Bronchial epithelial cell (primary cell): ENCODE results near the gene SHROOM3. TPM values are rescaled to one million over a fixed set of nuclear protein-coding genes. Genes with fewer than 3 reads are reported as not detected.

Experiments used
- DNase-seq: peaks from one replicate; pipeline ENCODE4 v3.0.0-alpha.2; 2010; ENCODE audit warnings: low read depth
- FAIRE-seq: peaks from 2 replicates; lab custom pipeline; 2011; peaks lifted over from hg19 to GRCh38; lab: Jason Lieb, UNC
- H3K27me3 ChIP-seq: 2 replicates; pipeline ENCODE4 v1.5.1; 2011; ENCODE audit warnings: low read length; ENCODE audit not compliant: control insufficient read depth, insufficient read depth
- H3K36me3 ChIP-seq: 2 replicates; pipeline ENCODE4 v1.5.1; 2011; ENCODE audit warnings: low read length; ENCODE audit not compliant: control insufficient read depth, insufficient read depth
- H3K4me3 ChIP-seq: 2 replicates; pipeline ENCODE4 v1.5.1; 2011; ENCODE audit warnings: mild to moderate bottlenecking, low read depth, low read length, control low read depth
- CTCF ChIP-seq: IDR thresholded peaks from 2 replicates; pipeline ENCODE4 v1.5.1; 2011; ENCODE audit warnings: mild to moderate bottlenecking, moderate library complexity, low read length, control low read depth, inconsistent platforms; ENCODE audit not compliant: insufficient read depth, severe bottlenecking
- total RNA-seq: library from RNA; depleted of rRNA; stranded (reverse); fragments of >200 nt; gene quantifications from 2 replicates; pipeline ENCODE4 v1.2.1, GENCODE V29; 2014

SHROOM3 gene
- total RNA-seq, 1 donor from 2014 or later: 6.3 TPM

GRCh38 chr4:76513482-76513881 lies 78.5 kb downstream of the SHROOM3 start:
- Histone ChIP-seq H3K27me3 (no peaks in the 10 kb centered on the region), H3K4me3 (no peak overlapping the region), H3K36me3 (no peaks in the 10 kb centered on the region)
- FAIRE-seq (no peak), DNase-seq (no peak)
- no peak for TF ChIP-seq CTCF

- Histone ChIP-seq H3K4me3 (no peak overlapping the region), H3K36me3 (no peaks in the 10 kb centered on the region), H3K27me3 (no peaks in the 10 kb centered on the region)
- no peak for TF ChIP-seq CTCF
- DNase-seq (no peak), FAIRE-seq (no peak)
These were observed 79.1 kb downstream of the SHROOM3 start for GRCh38 chr4:76514087-76514486.

GRCh38 chr4:76515975-76516843 lies 81.2 kb downstream of the SHROOM3 start:
- no peak for DNase-seq
- Histone ChIP-seq H3K36me3 (no peaks in the 10 kb centered on the region), H3K27me3 (no peaks in the 10 kb centered on the region), H3K4me3 (no peak overlapping the region)
- TF ChIP-seq CTCF: no peak
- FAIRE-seq: no peak

GRCh38 chr4:76518241-76518640 lies 83.2 kb downstream of the SHROOM3 start:
- Histone ChIP-seq H3K4me3 (no peak overlapping the region), H3K36me3 (no peaks in the 10 kb centered on the region), H3K27me3 (no peaks in the 10 kb centered on the region)
- no peak for TF ChIP-seq CTCF
- no peak for DNase-seq
- no peak for FAIRE-seq

- DNase-seq (no peak), FAIRE-seq (no peak)
- no peaks in the 10 kb centered on the region for H3K27me3 ChIP-seq
- no peaks in the 10 kb centered on the region for H3K36me3 ChIP-seq
- no peak overlapping the region for H3K4me3 ChIP-seq
- TF ChIP-seq CTCF: no peak
These were observed 88.6 kb downstream of the SHROOM3 start for GRCh38 chr4:76523593-76523992.
